ENCODE results near the gene SEC14L2.
"Not testable (repeated sequence)": the region's sequence is repeated elsewhere in the genome, so short reads cannot be mapped to it uniquely, and the experiment has no call there.

SEC14L2 gene

DNA sequence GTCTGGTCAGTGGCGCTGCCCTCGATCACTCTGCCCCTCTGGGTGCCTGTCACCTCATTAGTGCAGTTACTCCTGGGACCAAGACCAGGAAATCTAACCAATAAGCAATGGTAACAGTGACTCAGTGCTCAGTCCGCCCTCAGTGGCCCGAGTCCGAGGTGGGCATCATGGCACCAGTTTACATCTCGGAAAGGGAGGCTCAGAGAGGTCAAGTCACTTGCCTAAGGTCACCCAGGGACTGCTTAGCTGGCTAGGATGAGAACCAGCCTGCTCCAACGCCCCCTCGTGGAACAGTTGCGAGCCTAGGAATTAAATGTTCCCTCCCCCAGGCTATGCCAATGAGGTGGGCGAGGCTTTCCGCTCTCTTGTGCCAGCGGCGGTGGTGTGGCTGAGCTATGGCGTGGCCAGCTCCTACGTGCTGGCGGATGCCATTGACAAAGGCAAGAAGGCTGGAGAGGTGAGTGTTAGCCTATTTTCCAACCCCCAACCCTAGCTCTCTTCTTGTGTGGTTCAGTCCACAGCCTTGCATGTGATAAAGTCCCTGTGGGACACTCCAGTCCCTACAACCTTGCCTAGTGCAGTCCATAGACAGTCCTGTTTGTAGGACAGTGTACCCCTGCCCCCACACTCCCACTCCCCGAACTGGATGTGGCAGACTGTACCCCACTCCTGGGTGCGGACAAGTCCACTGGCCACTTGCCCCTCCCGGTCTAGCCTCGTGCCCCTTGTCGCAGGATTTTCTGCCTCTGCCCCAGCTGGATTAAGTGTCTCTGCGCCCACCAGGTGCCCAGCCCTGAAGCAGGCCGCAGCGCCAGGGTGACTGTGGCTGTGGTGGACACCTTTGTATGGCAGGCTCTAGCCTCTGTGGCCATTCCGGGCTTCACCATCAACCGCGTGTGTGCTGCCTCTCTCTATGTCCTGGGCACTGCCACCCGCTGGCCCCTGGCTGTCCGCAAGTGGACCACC is 29.9 kb downstream of the SEC14L2 start:
- DNase-seq (ENCODE audit: low read depth, low spot score): peak; percentile 88

DNA sequence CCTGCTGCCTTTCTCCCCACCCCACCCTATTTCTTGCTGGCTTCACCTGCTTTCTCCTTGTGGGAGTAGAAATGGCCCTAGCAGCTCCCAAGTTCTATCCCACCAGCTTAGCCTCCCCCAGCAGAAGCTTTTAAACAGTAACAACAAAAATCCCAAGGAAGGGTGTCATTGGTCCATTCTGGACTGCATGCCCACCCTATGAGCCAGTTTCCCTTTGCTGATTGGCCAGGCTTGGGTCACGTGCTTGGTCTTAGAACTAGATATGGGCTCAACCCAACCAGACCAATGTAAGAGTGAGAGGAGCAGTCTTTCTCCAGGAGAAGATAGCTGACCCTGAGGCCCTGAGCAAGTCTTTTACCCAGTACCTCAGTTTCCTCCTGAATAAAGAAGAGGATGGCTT is 31.1 kb downstream of the SEC14L2 start:
- DNase-seq (ENCODE audit: low read depth, low spot score): no peak

DNA sequence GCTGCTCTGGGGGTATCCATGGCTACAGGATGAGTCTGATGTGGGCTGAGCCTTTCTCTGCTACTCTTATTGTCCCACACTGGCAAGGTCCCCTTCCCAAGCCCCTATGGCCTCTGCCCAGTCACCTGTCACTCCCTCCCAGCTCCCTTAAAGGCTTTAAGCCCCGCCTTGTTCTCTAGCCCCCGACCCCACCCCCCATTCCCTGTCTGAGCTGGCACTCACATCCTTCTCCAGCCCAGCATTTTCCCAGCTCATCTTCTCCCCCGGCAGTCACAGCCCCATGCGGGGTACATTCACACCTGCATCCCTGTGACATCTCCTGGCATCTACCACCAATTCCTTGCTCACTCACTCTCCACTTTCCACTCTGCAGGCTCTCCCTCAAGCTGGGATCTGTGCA is 33.1 kb downstream of the SEC14L2 start:
- no peak for DNase-seq (ENCODE audit: low read depth, low spot score)

DNA sequence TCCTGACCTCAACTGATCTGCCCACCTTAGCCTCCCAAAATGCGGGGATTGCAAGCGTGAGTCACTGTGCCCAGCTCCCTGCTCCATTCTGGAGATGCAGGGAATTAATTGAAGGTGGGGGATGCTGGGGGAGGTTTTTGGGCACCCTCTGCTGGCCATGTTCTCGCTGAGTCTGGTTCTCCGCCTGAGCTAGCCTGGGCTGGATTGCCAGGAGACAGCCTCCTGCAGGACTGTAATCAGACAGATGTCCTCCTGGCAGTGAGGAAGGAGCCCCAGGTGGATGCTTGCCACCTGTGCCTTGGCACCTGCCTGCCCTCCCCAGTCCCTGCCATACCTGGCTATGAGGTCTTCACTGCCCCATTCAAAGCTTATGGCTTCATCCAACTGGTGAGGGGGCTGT is 34.1 kb downstream of the SEC14L2 start:
- DNase-seq (ENCODE audit: low read depth, low spot score): no peak

DNA sequence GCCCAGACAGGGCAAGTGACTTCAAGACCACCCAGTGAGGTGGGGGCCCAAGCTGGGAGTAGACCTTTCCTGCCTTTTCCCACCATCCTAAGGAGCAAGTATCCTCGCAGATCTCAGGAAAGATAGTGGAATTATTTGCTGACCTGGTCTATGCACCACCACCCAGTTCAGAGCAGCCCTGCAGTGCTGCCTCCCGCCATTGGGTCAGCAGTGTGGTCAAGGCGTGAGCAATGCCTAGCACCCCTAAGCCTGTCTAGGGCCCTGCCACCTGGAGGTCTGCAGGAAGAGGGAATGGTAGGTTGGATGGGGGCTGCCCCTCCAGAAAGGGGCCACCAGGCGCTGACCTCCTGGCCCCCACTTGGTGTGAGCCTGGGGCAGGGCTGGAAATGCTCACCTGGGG is 35.3 kb downstream of the SEC14L2 start:
- no peak for DNase-seq (ENCODE audit: low read depth, low spot score)

DNA sequence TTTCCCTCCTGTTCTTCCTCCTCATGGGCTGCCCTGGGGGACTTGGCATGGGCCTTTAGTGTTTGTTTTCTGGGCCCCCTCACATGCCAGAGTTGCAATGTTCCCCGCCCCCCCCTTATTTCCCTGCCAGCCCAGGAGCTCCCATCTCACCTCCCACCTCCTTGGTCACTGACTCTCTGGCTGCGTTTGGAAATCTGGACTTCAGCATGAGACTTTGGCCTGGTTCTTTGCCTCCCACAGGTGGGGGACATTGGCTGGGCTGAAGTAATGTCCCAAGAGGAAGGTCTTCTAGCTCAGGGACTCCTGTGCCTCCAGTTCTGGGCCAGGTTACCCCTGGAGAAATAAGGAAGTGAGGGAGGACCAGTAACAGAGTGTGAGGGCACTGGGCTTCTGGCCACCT is 35.7 kb downstream of the SEC14L2 start:
- DNase-seq (ENCODE audit: low read depth, low spot score): no peak

DNA sequence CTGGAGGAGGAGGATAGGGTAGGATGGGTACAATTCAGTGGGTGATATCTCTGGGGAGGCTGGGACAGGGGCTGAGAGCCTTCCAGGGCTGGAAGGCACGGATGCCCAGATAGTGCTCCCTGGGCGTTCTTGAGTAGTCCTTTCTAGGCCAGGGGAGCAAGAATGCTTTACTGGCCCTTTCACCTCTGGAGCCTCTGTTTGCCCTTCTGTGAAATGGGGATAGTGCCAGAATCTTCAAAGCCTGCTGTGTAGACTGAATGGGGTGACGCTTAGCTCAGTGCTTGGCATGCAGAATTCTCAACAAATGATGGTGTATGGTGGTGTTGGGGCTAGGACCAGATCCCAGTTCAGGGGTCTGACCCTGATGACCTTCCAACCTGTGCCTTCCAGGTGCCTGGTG is 36.4 kb downstream of the SEC14L2 start:
- no peak for DNase-seq (ENCODE audit: low read depth, low spot score)

DNA sequence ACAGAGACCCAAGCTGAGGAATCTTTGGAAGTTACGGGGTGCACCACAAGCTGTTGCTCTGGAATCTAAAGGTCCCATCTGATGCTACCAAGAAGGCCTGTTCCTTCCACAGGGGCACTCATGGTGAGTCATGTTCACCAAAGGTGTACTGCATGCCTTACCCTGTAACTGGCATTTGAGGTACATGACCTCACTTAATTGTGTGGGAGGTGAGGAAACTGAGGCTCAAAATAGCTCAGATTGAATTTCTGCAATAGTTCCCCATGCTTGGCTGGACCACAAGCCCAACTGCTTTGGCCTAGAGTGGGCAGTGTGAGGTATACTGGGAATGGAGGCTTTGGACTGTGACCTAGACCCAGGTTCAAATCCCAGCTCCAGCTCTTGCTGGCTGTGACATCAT is 37.0 kb downstream of the SEC14L2 start:
- DNase-seq (ENCODE audit: low read depth, low spot score): no peak

DNA sequence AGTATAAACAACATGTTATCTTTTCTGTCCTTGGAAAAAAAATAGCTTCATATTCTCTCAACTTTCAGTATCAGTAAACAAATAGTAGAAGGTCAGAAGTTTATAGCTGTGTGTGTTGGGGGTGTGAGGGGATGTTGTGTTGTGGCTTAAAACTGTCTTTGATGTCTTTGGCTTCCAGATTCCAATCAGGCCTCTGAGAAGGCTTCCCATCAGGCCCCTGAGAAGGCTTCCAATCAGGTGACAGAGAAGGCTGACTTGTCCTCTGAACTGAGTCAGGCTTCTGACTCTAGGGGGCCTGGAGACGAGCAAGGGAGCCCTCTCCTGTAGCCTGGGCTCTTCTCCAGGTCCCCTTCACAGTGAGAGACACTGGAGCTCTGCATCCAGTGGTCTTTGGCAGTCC is 38.0 kb downstream of the SEC14L2 start:
- DNase-seq (ENCODE audit: low read depth, low spot score): no peak

DNA sequence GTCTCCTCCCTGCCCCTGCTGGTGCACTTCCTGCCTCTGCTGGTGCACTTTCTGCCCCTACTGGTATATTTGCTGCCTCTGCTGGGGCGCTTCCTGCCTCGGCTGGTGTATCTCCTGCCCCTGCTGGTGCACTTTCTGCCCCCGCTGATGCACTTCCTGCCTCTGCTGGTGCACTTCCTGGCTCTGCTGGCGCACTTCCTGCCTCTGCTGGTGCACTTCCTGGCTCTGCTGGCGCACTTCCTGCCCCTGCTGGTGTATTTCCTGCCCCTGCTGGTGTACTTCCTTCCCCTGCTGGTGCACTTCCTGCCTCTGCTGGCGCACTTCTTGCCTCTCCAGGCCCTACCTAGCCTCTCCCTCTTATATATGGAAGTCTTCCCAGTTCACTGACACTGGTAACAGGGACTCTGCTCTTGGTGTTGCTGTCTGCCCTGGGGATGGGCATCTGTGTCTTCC is 38.9 kb downstream of the SEC14L2 start:
- no peak for DNase-seq (ENCODE audit: low read depth, low spot score)

DNA sequence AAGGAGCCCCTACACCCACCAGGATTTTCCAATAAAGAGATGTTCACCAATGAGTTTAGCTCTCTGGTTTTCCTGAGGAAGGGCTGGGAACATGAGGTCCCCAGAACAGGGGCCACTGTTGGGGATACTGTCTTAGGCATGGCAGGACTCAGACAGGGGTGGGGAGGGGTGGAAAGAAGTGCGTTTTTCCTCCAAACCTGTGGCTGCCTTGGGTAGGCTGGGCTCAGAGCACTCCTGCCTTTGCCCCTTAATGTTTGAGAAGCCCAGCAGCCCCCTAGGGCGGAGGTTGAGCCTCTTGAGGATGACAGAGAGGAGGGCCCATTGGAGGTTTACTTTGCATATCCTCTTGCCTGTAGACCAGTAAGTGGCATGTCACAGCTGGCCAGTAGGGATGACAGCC is 39.4 kb downstream of the SEC14L2 start:
- no peak for DNase-seq (ENCODE audit: low read depth, low spot score)

DNA sequence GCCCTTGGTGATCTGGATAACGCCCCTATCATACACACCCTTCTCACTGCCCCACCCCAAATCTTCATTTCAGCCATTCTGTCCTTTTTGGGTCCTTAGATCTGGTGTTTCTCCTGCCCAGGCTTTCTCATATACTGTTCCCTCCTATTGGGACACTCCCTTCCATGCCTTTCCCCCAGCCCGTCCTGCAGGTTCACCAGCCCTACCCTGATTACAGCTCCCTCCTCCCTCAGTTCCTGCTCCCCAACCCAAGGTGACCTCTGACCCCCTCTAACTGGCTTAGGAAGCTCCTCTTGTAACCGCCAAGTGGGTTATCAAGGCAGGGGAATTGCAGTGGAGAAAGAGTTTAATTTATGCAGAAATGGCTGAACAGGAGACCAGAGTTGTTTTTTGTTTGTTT is 41.7 kb downstream of the SEC14L2 start:
- no peak for DNase-seq (ENCODE audit: low read depth, low spot score)

DNA sequence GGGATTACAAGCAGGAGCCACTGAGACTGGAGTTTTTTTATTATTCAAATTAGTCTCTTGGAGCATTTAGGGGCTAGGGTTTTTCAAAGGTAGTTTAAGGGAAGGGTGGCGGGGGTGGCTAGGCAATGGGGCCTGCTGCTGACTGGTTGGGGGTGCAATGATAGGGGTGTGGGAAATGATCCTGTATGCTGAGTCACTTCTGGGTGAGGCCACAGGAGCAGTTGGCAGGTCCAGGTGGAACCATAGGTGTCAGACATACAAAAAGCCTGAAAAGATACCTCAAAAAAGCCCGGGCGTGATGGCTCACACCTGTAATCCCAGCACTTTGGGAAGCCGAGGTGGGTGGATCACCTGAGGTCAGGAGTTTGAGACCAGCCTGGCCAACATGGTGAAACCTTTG is 42.4 kb downstream of the SEC14L2 start:
- no peak for DNase-seq (ENCODE audit: low read depth, low spot score)

DNA sequence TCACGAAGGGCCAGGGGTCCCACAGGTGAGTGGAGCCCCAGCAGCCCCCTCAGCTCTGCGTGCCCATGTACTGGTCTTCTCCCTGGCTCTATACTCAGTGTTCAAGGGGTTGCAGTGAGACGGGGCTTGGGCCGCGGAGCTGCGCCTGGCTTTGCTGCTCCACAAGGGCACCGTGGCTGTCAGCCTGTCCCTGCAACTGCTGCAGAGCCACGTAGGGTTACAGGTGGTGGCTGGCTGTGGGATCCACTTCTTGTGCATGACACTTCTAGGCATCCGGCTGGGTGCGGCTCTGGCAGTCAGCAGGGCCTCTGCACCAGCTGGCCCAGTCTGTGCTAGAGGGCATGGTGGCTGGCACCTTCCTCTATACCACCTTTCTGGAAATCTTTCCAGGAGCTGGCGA is 43.0 kb downstream of the SEC14L2 start:
- no peak for DNase-seq (ENCODE audit: low read depth, low spot score)

DNA sequence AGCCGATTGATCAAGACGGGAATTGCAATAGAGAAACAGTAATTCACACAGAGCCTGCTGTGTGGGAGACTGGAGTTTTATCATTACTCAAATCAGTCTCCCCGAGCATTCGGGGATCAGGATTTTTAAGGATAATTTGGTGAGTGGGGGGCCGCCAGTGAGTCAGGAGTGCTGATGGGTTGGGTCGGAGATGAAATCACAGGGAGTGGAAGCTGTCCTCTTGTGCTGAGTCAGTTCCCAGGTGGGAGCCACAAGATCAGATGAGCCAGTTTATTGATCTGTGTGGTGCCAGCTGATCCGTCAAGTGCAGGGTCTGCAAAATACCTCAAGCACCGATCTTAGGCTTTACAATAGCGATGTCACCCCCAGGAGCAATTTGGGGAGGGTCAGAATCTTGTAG is 44.3 kb downstream of the SEC14L2 start:
- no peak for DNase-seq (ENCODE audit: low read depth, low spot score)

DNA sequence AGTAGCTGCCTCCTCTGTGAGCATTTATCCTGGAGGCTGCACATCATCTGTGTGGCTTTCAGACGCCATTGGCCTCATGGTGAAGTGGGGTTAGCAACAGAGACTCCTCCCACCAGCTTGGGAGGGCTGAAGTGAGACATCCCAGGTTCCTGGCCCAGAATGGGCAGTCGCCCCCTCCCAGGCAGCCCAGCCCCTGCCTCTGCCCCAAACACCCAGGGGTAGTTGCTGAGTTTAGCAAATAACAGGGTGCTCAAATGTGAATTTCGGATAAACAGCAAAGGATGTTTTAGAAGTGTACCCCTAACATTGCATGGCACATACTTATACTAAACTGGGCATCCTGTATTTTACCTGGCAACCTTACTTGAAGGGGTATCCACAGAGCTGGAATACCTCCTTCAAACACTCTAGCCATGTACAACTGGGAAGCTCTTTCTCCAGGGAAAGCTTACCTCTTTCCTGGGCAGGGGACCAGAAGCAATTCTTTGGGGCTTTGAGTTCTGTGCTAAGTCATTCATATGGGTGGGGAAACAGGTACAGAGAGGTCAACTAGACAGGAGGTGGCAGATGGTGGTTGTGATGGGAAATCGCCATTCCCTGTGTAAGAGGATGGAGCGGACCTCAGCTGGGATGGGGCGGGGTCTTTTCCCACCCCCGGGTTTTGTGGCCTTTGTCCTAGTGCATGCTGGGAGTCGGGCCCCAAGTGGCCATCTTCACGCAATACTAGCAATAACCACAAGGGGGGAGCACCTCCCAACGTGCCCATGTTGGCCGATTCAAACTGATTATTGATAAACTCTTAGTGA is 48.0 kb downstream of the SEC14L2 start:
- peak; percentile 90 for DNase-seq (ENCODE audit: low read depth, low spot score)

DNA sequence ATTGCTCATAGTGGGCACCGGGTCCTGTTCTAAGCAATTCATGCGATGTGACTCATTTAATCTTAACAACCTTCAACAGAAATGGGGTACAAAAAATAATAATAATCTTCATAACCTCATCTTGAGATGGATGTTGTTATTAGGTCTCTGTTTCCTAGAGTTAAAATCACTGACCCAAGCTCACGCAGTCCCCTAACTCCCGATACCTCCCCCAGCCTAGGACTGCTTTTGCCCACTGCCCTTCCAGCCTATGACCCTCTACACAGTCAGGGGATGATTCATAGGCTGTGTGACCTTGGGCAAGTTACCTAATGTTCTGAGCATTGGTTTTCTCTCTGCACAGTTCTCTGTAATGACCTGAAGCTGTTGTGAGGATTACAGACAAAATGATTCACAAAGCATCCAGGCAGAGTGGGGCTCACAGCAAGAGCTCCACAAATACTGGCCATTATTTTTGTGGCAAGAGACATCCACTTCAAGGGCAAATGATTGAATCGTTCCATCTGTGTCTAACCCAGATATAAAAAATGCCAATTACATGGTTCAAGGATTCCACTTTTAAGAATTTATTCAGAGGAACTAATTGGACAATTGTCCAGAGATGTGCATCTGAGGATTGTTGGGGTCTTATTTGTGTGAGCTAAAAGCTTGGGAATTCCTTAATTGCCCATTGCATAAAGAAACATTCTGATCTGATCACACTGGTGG is 48.8 kb downstream of the SEC14L2 start:
- no peak for DNase-seq (ENCODE audit: low read depth, low spot score)

DNA sequence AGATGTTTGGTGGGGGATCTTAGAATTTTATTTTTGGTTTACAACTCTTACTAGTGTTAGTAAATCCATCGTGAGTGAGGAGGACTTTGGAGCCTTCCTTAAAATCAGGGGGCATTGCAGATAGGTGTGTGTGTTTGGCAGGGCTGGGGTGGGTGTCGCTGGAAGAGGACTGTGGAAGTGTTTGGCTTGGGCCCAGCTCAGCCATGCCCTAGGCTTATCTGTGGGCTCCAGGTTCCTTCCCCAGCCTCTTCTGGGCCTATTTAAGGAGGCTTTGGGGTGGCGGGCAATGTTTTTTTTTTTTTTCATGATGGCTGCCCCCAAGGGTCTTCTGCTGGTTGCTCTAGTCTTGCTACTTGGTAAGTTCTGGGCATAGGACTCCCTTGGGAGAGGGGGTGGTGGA is 50.8 kb downstream of the SEC14L2 start:
- no peak for DNase-seq (ENCODE audit: low read depth, low spot score)

DNA sequence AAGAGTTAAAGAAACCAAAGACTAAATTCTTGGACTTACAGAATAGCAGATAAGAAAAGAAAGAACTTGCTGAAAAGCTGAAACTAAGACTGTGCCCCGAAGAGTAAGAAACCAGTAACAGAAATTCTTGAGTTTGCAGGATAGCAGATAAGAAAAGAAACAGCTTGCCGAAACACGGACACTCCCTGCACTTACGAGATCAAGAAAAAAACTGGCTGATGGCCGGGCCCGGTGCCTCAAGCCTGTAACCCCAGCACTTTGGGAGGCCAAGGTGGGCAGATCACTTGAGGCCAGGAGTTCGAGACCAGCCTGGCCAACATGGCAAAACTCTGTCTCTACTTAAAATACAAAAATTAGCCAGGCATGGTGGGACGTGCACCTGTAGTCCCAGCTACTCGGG is 54.7 kb downstream of the SEC14L2 start:
- not testable (repeated sequence) for DNase-seq (ENCODE audit: low read depth, low spot score)

DNA sequence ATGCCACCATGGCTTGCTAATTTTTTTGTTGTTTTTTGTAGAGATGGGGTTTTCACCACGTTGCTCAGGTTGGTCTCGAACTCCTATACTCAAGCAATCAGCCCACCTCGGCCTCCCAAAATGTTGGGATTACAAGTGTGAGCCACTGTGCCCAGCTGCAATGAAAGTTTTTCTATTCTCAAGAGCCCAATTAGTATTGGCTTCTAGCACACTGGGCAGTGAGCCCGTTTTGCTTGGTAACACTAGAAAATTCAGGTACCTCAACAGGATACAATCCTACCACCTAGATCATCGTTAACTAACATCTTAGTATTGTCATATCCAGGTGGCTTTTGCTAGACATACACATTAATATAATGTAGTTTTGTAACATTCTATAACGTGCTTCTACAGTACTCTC is 56.0 kb downstream of the SEC14L2 start:
- no peak for DNase-seq (ENCODE audit: low read depth, low spot score)

DNA sequence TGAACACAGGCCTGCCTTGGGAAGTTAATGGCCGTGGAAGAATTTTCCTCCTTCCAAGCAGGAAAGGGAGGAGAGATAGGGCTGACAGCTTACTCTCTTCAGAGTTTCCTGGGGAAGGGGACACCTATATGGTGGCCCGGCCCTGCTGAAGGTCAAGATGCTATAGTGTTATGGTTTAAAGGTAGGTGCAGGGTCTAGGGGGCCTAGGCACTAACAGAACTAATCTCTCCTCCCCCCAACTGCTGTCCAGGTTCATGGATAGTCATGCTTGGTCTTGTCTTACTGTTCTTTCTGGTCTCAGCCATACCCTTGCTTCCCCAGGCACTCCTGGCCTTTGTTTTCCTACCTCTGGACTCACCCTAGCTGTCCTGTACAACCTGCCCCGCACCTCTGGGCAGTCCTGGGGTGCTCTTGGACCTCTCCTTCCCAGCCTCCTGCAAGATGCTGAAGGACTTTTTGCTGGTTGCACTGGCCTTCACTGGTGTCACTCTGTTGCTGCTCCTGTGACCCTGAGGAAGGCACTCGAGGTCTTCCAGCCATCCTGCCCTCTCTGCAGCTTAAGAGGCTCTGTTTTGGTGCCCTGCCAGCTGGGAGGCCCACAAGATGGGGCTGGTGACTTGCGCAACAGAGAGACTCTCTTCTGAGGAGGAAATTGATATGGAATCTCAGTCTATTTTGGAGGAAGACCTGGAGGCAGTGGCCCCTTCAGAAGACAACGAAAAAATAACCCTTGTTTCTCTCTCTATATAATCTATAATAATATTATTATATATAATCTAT is 57.1 kb downstream of the SEC14L2 start:
- DNase-seq (ENCODE audit: low read depth, low spot score): peak; percentile 61

Measured in ELF-1 (cell line).